Left kidney (tissue), 2 donors: ENCODE data around the gene ASF1B. TPM values are rescaled to one million over a fixed set of nuclear protein-coding genes. Genes with fewer than 3 reads are reported as not detected.

ENCODE experiments used
- DNase-seq: peaks from one replicate; pipeline ENCODE4 v3.0.0-alpha.2; 2013
- polyA plus RNA-seq: library from polyadenylated mRNA; unstranded; fragments of 120-200 nt; gene quantifications from one replicate; pipeline ENCODE4 v1.2.1, GENCODE V29; 2013; ENCODE audit not compliant: insufficient read length

ASF1B gene
- polyA plus RNA-seq, 1 donor: 21.9 TPM

GRCh38 chr19:14138576-14139265 is 2.3 kb upstream of the ASF1B start:
- no peak for DNase-seq

DNA sequence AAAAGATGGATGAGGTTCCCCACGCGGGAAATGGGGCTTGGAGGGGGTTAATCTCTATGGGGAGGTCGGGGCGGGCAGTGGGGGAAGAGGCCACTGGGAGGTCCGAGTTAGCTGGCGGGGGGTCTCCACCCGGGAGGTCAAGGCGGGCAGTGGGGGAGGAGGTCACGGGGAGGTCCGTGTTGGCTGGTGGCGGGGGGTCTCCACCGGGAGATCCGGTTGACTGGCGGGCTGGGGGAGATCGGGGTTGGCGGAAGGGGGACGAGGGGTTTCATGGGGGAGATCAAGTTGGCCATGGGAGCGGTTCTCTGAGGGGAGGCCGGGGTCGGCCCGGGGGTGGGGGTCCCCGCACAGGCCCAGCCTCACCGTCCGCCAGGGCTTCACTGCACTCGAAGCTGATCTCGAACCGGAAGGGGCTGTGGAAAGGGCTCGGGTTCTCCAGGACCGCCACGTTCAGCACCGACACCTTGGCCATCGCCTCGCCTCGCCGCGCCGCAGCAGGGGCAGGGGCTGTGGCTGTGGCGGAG is 342 bp downstream of the ASF1B start:
- no peak for DNase-seq

- DNase-seq: no peak
These were observed 1.0 kb downstream of the ASF1B start for GRCh38 chr19:14135355-14135754.

GRCh38 chr19:14127929-14128509 is 8.4 kb downstream of the ASF1B start:
- DNase-seq: no peak

DNA sequence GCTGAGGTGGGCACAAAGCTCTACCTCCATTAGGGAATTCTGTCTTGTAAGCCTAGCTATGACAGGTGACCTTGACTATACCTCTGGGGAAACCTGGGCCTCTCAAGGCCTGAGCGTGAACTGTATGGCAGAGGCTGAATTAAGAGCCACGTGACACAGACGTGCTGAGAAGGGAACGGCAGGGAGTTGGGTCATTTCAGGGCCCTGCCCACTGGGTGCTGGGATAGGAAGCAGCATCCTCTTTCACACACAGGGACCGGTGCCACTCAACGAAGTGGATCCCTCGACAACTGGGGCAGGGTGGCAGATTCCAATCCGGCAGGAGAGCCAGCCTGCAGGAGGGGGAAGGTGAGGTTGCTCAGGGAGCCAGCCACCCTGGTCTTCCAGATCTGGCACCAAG is 9.2 kb downstream of the ASF1B start:
- no peak for DNase-seq

GRCh38 chr19:14122924-14123323 is 13.5 kb downstream of the ASF1B start:
- DNase-seq: no peak

GRCh38 chr19:14120497-14120780 is 15.9 kb downstream of the ASF1B start:
- DNase-seq: no peak

- no peak for DNase-seq
These were observed 16.5 kb downstream of the ASF1B start for GRCh38 chr19:14119644-14120496.

DNA sequence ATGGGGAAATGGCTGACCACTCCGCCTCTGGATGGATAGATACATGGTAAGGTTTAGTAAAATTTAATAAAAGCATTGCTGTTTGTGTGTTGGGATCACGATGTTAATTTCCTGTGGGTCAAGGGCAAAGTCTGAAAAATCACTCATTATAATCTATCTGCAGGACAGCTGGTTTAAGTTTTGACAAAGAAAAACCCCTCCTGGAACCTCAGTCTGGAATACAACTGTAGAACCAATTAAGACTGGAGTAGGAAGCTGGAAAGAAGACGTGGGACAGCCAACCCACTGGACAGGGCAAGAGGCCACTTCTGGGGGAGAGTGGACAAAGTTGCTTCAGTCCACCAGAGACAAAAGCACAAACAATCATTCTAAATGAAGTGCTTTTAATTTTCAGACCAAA is 17.2 kb downstream of the ASF1B start:
- no peak for DNase-seq

GRCh38 chr19:14118165-14119051 is 18.0 kb downstream of the ASF1B start:
- no peak for DNase-seq

- peak; percentile 98 for DNase-seq
These were observed 18.7 kb downstream of the ASF1B start, which contains the start of gene PRKACA for GRCh38 chr19:14117668-14118164. Gene PRKACA, minus strand, starts transcription at chr19:14117762. Its CDS starts 215 bp downstream, at chr19:14117547.

DNA sequence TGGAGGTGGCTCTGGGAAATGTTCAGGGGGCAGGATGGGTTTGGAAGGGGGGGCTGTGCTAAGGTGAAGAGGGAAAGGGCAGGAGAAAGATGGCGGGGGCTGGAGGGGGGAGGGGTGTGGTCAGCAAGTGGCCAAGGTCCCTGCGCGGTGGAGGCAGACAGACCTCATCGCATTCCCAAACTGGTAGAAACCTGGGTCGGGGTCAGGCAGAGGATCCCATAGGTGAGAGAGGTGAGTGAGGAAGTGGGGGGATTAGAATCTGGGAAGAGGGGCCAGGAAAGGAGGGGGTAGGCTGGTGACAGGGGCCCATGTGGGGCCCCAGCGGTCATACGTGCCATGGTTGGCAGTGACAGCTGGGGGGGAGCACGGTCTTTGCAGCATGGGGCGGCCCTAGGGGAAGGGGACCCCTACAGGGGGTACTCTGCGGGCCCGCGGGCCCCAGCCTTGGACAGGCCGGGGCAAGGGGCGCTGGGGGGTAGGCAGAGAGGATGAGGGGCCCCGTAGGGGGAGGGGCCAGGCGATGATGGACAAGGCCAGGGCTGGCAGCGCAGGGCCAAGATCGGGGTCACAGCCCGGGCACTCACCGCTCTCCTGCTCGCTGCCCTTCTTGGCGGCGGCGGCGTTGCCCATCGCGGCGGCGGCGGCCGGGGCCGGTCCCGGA is 19.3 kb downstream of the ASF1B start:
- DNase-seq: no peak

DNA sequence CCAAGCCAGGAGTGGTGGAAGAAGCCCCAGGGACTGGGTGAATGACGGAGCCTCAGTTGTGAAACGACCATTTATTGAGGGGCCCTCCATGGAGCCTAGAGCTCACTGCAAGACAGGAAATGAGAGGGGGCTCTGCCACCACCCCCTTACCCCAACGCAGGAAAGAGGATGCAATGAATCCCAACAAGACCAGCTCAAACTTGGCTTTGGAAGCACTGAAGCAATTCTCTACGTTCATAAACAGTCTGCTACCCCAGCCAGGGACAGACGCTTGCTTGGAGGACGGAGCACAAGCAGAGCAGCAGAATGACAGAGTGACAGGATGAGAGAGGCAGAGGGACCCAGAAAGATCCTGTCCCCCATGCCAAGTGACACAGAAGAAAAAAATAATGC is 19.9 kb downstream of the ASF1B start:
- DNase-seq: no peak

- DNase-seq: no peak
These were observed 20.6 kb downstream of the ASF1B start for GRCh38 chr19:14115756-14116155.

DNA sequence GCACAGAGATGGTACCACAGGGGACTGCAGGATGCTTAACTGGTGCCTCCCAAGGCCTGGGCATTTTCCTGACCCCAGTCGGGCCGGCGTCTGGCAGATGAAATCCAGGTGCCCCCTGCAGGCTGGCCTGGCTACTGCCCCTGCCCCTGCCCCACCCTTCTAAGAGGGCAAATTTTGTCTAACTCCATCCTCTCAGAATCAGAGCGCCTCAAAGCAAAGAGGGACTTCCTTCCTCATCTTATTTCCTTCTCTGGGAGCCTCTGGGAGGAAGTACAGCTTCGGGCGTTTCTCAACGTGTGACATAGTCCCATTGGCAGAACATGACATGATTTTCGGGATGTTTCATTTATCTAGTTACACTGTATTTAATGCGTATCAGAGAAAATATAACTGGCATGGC is 21.5 kb downstream of the ASF1B start:
- DNase-seq: no peak

DNA sequence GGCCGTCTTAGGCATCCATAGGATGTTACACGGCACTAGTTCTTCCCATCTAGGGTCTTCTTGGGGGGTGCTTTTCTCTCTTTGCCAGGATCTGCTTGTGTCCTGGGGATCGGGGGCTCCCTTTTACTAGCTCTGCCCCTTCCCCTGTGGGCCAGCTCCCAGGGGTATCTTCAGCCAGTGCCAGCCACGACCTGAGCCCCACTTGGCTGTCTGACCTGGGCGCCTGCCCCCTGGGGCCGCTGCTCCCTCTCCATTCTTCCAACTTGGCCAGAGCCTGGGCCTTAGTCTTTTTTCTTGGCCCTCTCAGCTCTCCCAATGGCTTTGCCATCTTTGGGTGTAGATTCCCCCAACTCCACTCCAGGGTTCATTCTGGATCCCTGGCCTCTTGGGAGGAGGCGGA is 21.9 kb downstream of the ASF1B start:
- DNase-seq: no peak

DNA sequence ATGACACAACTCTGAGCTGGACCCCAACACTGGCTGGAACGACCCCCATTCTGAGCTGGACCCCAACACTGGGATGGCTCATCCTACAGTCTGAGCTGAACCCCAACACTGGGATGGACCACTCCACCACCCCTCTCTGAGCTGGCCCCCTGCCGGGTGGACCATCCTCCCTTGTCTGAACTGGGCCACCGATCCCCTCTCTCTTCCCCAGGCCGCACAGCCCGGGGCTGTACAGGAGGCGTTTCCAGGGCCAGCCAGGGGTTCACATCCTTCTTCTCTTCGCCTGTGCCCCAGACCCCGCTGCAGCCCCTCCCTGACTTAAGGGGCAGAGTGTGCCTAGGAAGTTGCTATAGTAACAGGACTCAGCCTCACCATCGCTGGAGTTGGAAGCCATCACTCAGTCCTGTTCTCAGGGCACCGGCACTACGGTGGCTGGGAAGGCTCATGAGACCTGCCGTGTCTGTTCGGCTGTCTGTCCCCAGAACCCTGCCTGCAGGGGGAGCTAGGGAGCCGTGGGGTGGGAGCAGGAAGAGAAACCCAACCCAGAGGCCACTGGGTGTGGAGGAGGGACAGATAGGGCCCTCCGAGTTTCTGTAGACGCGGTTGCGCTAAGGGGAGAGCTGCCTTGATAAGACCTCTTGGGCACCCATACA is 22.5 kb downstream of the ASF1B start:
- DNase-seq: no peak

GRCh38 chr19:14112809-14113385 is 23.5 kb downstream of the ASF1B start:
- peak; percentile 38 for DNase-seq

DNA sequence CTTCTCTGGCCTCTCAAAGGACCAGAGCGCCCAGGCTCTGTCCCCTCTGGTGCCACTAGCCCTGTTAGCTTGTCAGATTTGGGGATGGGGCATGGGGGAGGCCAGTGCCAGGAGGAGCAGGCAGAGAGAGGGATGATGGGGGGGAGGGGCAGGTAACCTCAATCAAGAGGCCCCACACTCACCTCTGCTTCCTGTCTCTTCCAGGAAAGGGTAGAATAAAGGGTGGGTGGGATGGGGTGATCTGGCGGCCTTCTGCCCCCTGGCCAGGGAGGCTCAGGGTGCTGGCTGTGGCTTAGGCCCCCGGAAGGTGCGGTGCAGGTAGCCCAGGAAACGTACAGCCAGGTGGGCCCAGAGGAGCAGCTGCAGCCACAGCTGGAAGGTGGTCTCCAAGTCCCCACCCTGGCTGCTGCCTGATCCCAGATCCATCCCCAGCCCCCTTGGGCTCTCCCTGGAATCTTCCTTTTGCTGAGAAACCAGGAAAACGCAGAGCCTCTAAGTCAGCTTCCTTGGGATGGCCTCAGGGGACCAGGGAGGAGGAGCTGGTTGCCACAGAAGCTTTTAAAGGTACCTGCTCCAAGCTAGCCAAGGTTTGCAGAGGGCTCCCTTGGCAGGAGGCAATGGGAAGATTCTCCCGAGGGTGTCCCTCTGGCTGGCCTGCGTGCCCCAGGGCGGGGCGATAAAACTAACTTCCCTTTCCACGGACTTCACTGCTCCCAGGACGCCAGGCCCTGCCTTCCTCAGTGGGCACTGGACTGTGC is 24.2 kb downstream of the ASF1B start:
- DNase-seq: no peak

GRCh38 chr19:14111486-14111885 is 24.9 kb downstream of the ASF1B start:
- no peak for DNase-seq
